Uterus (tissue), 2 donors: Measurements from ENCODE around the gene PPM1D.

Experiments used
- POLR2A ChIP-seq, 2 donors: fragments of 450-650 bp; IDR thresholded peaks; one replicate each; pipeline ENCODE4 v1.6.1; 2016; ENCODE audit warnings: antibody characterized with exemption in 2 of 2, mild to moderate bottlenecking in 1 of 2, moderate library complexity in 1 of 2
- TF ChIP-seq, protein P1 (sequence below), 4 experiments: fragments of 200-600 bp in 2 of 4; fragments of 450-650 bp in 2 of 4; sonication (generic) in 2 of 4; IDR thresholded peaks; one replicate each; pipeline ENCODE4 v1.5.1; 2016 to 2019; ENCODE audit warnings: antibody characterized with exemption in 4 of 4, mild to moderate bottlenecking in 2 of 4, moderate library complexity in 1 of 4

DNA sequence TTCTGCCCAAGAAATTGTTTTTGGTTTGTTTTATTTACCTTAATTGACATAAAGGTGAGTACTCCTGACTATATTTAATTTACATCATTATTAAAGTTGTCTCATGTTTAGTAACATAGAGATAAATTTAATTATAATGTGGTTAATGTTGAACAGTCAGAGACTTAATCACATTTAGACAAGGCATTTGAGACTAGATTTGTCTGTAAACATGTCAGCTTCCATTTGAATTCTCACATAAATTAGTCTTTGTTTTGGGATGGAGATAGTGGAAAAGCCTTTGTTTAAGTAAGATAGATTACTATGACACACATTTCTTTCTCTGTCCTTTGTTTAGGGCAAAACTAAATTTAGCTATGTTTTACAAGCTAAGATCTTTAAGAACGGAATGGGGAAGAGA is 59.2 kb downstream of the PPM1D start:
- no peak for TF ChIP-seq POLR2A (IDR thresholded peaks at IDR 0.05)
- TF ChIP-seq, protein P1, sequence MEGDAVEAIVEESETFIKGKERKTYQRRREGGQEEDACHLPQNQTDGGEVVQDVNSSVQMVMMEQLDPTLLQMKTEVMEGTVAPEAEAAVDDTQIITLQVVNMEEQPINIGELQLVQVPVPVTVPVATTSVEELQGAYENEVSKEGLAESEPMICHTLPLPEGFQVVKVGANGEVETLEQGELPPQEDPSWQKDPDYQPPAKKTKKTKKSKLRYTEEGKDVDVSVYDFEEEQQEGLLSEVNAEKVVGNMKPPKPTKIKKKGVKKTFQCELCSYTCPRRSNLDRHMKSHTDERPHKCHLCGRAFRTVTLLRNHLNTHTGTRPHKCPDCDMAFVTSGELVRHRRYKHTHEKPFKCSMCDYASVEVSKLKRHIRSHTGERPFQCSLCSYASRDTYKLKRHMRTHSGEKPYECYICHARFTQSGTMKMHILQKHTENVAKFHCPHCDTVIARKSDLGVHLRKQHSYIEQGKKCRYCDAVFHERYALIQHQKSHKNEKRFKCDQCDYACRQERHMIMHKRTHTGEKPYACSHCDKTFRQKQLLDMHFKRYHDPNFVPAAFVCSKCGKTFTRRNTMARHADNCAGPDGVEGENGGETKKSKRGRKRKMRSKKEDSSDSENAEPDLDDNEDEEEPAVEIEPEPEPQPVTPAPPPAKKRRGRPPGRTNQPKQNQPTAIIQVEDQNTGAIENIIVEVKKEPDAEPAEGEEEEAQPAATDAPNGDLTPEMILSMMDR (IDR thresholded peaks at IDR 0.05): no peak
